Activated CD8-positive, alpha-beta memory T cell treated with anti-CD3 and anti-CD28 coated beads, Interleukin-2, amount 10 ng/mL, durations not matched to agents 7 days and 5 days (primary cell): ENCODE data around the gene CHCHD6. TPM values are rescaled to one million over a fixed set of nuclear protein-coding genes. Genes with fewer than 3 reads are reported as not detected.

Source experiments
- ATAC-seq: fragments of 150-1000 bp; cut with Tn5 transposase; one replicate; pipeline ENCODE4 v1.10.0; 2021; ENCODE audit warnings: moderate library complexity
- CTCF ChIA-PET: fragments of 350-600 bp; sonication (Branson Sonifier 250); formaldehyde crosslinking; loops from one replicate; lab custom pipeline; 2021; ENCODE audit warnings: antibody characterized with exemption; lab: Charles Lee
- DNase-seq: peaks from one replicate; pipeline ENCODE4 v3.0.0-alpha.2; 2020
- H3K27ac Mint-ChIP-seq: one replicate; pipeline ENCODE4 v1.8.0; 2021; ENCODE audit warnings: mild to moderate bottlenecking, mixed read lengths
- H3K27me3 Mint-ChIP-seq: one replicate; pipeline ENCODE4 v1.8.0; 2021; ENCODE audit warnings: mixed read lengths
- H3K36me3 Mint-ChIP-seq: one replicate; pipeline ENCODE4 v1.8.0; 2021; ENCODE audit warnings: mild to moderate bottlenecking, mixed read lengths
- H3K4me1 Mint-ChIP-seq: one replicate; pipeline ENCODE4 v1.8.0; 2021; ENCODE audit warnings: mixed read lengths
- H3K4me3 Mint-ChIP-seq: one replicate; pipeline ENCODE4 v1.8.0; 2021; ENCODE audit warnings: mild to moderate bottlenecking, moderate library complexity, mixed read lengths
- H3K9me3 Mint-ChIP-seq: one replicate; pipeline ENCODE4 v1.8.0; 2022; ENCODE audit warnings: low read depth, mixed read lengths
- total RNA-seq, 2 experiments: library from RNA; stranded (reverse); gene quantifications; one replicate each; pipeline ENCODE4 v1.2.3, GENCODE V29; 2021

Gene CHCHD6
- total RNA-seq, 2 experiments from 2014 or later = 7.7 to 9.0 TPM

GRCh38 chr3:126923423-126923822, 219.4 kb downstream of the CHCHD6 start:
- H3K36me3 Mint-ChIP-seq = peaks cover 11% of the 10 kb centered on the region
- CTCF ChIA-PET = interaction anchor here (0.5 kb wide), 1 partner anchor 14 kb away, joined by 3 read pairs; no protein-coding TSS in a partner anchor
- no peaks in the 10 kb centered on the region for H3K9me3 Mint-ChIP-seq
- ATAC-seq = peak; percentile 85
- H3K4me3 Mint-ChIP-seq = no peak overlapping the region
- H3K27me3 Mint-ChIP-seq = peaks cover 12% of the 10 kb centered on the region
- peak overlapping the region; percentile 30 for H3K27ac Mint-ChIP-seq
- DNase-seq = peak; percentile 78
- H3K4me1 Mint-ChIP-seq = peaks cover 36% of the 10 kb centered on the region

- Mint-ChIP-seq H3K9me3 (no peaks in the 10 kb centered on the region), H3K4me1 (peaks cover 36% of the 10 kb centered on the region), H3K36me3 (peaks cover 11% of the 10 kb centered on the region), H3K27me3 (peaks cover 12% of the 10 kb centered on the region), H3K4me3 (no peak overlapping the region), H3K27ac (no peak overlapping the region)
- DNase-seq (no peak), ATAC-seq (no peak)
- CTCF ChIA-PET = interaction anchor here (0.5 to 1.6 kb wide), 3 partner anchors 10 to 13 kb away, joined by 3 to 4 read pairs (median 3); no protein-coding TSS in a partner anchor
These were observed 219.9 kb downstream of the CHCHD6 start for GRCh38 chr3:126923895-126924294.

- Mint-ChIP-seq H3K4me3 (no peak overlapping the region), H3K27ac (no peak overlapping the region), H3K27me3 (peaks cover 12% of the 10 kb centered on the region), H3K9me3 (no peaks in the 10 kb centered on the region), H3K4me1 (peaks cover 36% of the 10 kb centered on the region), H3K36me3 (peaks cover 11% of the 10 kb centered on the region)
- CTCF ChIA-PET = interaction anchor here (0.8 to 1.6 kb wide), 2 partner anchors 10 kb away, joined by 3 to 4 read pairs; no protein-coding TSS in a partner anchor
- ATAC-seq = no peak
- DNase-seq = no peak
These were observed 220.4 kb downstream of the CHCHD6 start for GRCh38 chr3:126924458-126924857.

- CTCF ChIA-PET = interaction anchor here (1.6 kb wide), 1 partner anchor 12 kb away, joined by 4 read pairs; no protein-coding TSS in a partner anchor
- DNase-seq (no peak), ATAC-seq (no peak)
- H3K4me3 Mint-ChIP-seq = no peak overlapping the region
- H3K9me3 Mint-ChIP-seq = no peaks in the 10 kb centered on the region
- H3K27ac Mint-ChIP-seq = no peak overlapping the region
- H3K36me3 Mint-ChIP-seq = peaks cover 3% of the 10 kb centered on the region
- peaks cover 36% of the 10 kb centered on the region for H3K4me1 Mint-ChIP-seq
- H3K27me3 Mint-ChIP-seq = peaks cover 3% of the 10 kb centered on the region
These were observed 221.6 kb downstream of the CHCHD6 start for GRCh38 chr3:126925411-126926171.

GRCh38 chr3:126926684-126927400, 222.8 kb downstream of the CHCHD6 start:
- CTCF ChIA-PET = no interaction called here

GRCh38 chr3:126927401-126927750, 223.3 kb downstream of the CHCHD6 start:
- Mint-ChIP-seq H3K36me3 (no peaks in the 10 kb centered on the region), H3K4me3 (no peak overlapping the region), H3K9me3 (no peaks in the 10 kb centered on the region), H3K27ac (no peak overlapping the region), H3K4me1 (peaks cover 35% of the 10 kb centered on the region), H3K27me3 (no peaks in the 10 kb centered on the region)
- DNase-seq = no peak
- no peak for ATAC-seq
- CTCF ChIA-PET = no interaction called here

More at GRCh38 chr3:126926684-126927400, 222.8 kb downstream of the CHCHD6 start:
- Mint-ChIP-seq H3K9me3 (no peaks in the 10 kb centered on the region), H3K4me3 (no peak overlapping the region), H3K27ac (no peak overlapping the region), H3K36me3 (no peaks in the 10 kb centered on the region), H3K4me1 (peaks cover 36% of the 10 kb centered on the region), H3K27me3 (no peaks in the 10 kb centered on the region)
- no peak for DNase-seq
- no peak for ATAC-seq

- DNase-seq = no peak
- Mint-ChIP-seq H3K4me3 (no peak overlapping the region), H3K4me1 (peaks cover 31% of the 10 kb centered on the region), H3K36me3 (no peaks in the 10 kb centered on the region), H3K27me3 (no peaks in the 10 kb centered on the region), H3K27ac (no peak overlapping the region), H3K9me3 (no peaks in the 10 kb centered on the region)
- CTCF ChIA-PET = no interaction called here
- ATAC-seq = no peak
These were observed 223.8 kb downstream of the CHCHD6 start for GRCh38 chr3:126927846-126928245.

- ATAC-seq = no peak
- CTCF ChIA-PET = interaction anchor here (2.0 kb wide), 1 partner anchor 15 kb away, joined by 6 read pairs; no protein-coding TSS in a partner anchor
- DNase-seq = no peak
- Mint-ChIP-seq H3K4me3 (no peak overlapping the region), H3K36me3 (no peaks in the 10 kb centered on the region), H3K27ac (no peak overlapping the region), H3K4me1 (peaks cover 19% of the 10 kb centered on the region), H3K9me3 (no peaks in the 10 kb centered on the region), H3K27me3 (no peaks in the 10 kb centered on the region)
These were observed 225.0 kb downstream of the CHCHD6 start for GRCh38 chr3:126928921-126929474.

GRCh38 chr3:126930936-126931600, 227.0 kb downstream of the CHCHD6 start:
- Mint-ChIP-seq H3K27ac (no peak overlapping the region), H3K4me1 (peaks cover 8% of the 10 kb centered on the region), H3K27me3 (no peaks in the 10 kb centered on the region), H3K4me3 (no peak overlapping the region), H3K36me3 (no peaks in the 10 kb centered on the region), H3K9me3 (no peaks in the 10 kb centered on the region)
- CTCF ChIA-PET = interaction anchor here (2.0 kb wide), 1 partner anchor 17 kb away, joined by 6 read pairs; no protein-coding TSS in a partner anchor
- ATAC-seq (no peak), DNase-seq (no peak)

GRCh38 chr3:126931806-126932187, 227.8 kb downstream of the CHCHD6 start:
- H3K4me1 Mint-ChIP-seq = peaks cover 14% of the 10 kb centered on the region
- ATAC-seq (no peak), DNase-seq (no peak)
- no peaks in the 10 kb centered on the region for H3K36me3 Mint-ChIP-seq
- H3K9me3 Mint-ChIP-seq = no peaks in the 10 kb centered on the region
- H3K27me3 Mint-ChIP-seq = no peaks in the 10 kb centered on the region
- CTCF ChIA-PET = no interaction called here
- H3K27ac Mint-ChIP-seq = no peak overlapping the region
- H3K4me3 Mint-ChIP-seq = no peak overlapping the region

GRCh38 chr3:126932188-126932931, 228.3 kb downstream of the CHCHD6 start:
- H3K9me3 Mint-ChIP-seq = no peaks in the 10 kb centered on the region
- peaks cover 19% of the 10 kb centered on the region for H3K4me1 Mint-ChIP-seq
- no peak for ATAC-seq
- H3K27me3 Mint-ChIP-seq = no peaks in the 10 kb centered on the region
- H3K27ac Mint-ChIP-seq = no peak overlapping the region
- H3K4me3 Mint-ChIP-seq = no peak overlapping the region
- CTCF ChIA-PET = no interaction called here
- DNase-seq = no peak
- no peaks in the 10 kb centered on the region for H3K36me3 Mint-ChIP-seq

- no peak overlapping the region for H3K4me3 Mint-ChIP-seq
These were observed 230.0 kb downstream of the CHCHD6 start for GRCh38 chr3:126934031-126934531.

More at GRCh38 chr3:126934031-126934531, 230.0 kb downstream of the CHCHD6 start:
- no peaks in the 10 kb centered on the region for H3K27me3 Mint-ChIP-seq
- H3K36me3 Mint-ChIP-seq = no peaks in the 10 kb centered on the region
- CTCF ChIA-PET = interaction anchor here (0.9 to 1.2 kb wide), 3 partner anchors 10 to 181 kb away, joined by 3 to 4 read pairs (median 3); no protein-coding TSS in a partner anchor
- H3K27ac Mint-ChIP-seq = no peak overlapping the region
- peaks cover 24% of the 10 kb centered on the region for H3K4me1 Mint-ChIP-seq
- DNase-seq (no peak), ATAC-seq (no peak)
- H3K9me3 Mint-ChIP-seq = no peaks in the 10 kb centered on the region
